Hindlimb muscle (tissue), 1 donor: ENCODE results near the gene TIAM2. TPM values are rescaled to one million over a fixed set of nuclear protein-coding genes. Genes with fewer than 3 reads are reported as not detected.
"Not testable (repeated sequence)": the region's sequence is repeated elsewhere in the genome, so short reads cannot be mapped to it uniquely, and the experiment has no call there.

ENCODE experiments used
- DNase-seq: peaks from one replicate; pipeline ENCODE4 v3.0.0-alpha.2; 2013
- polyA plus RNA-seq: library from polyadenylated mRNA; unstranded; fragments of 120-200 nt; gene quantifications from one replicate; pipeline ENCODE4 v1.2.1, GENCODE V29; 2013; ENCODE audit not compliant: insufficient read length

TIAM2 gene
- 13.6 TPM for polyA plus RNA-seq

DNA sequence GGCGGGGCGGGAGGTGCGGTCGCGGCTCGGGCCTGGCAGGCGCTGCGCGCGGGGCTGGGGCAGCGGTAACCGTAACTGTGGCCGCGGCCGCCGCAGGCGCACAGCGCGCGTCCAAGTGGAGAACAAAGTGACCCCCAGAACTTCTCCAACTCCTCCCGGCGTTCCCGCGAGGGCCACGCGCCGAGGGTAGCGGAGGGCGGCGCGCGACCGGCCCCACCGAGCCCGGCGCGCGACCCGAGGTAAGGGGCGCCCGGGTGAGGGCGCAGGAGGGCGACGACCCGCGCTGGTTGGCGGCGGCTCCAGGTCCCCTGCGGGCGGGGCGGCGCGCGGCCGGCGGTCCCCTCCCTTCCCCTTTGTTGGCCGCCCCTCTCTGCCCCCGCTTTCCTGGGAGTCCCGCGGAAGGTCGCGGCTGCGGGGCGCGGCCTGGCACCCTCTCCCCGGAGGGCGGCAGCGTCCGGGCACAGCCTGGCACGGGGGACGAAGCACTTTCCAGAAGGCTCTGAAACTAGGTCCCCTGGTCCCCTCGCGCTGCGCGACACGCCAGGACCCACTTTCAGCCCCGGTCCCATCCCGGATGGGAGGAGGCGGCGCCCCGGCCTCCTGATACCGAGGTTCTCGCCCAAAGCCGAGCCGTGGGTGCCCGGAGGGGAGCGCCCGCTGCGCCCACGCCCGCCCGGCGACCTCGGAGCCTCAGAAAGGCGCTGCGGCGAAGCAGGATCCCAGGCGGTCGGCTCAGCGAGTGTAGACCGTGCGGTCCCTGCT is at the start of gene TIAM2:
Gene TIAM2, plus strand, starts transcription at position 62 of the 762 bp plus-strand sequence. CDS start 133,909 bp downstream, outside the sequence.
- no peak for DNase-seq

DNA sequence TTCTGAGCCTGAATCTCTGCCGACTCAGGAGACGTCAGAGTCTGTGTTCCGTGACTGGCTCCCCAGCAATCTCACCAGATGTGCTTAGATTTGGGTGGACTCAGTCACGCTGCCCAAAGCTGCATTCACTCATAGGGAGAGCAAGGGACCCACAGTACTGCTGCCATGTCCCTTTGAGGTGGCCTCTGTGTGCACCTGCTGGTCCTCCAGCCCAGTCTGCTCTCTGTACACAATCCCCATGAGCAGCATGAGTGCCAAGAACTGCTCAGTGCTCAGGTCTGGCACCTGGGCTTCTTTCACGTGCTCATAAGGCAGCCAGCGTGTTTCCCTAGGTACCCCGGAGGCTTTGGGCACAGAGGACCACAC is 44.2 kb upstream of the TIAM2 start:
- DNase-seq, result no peak

DNA sequence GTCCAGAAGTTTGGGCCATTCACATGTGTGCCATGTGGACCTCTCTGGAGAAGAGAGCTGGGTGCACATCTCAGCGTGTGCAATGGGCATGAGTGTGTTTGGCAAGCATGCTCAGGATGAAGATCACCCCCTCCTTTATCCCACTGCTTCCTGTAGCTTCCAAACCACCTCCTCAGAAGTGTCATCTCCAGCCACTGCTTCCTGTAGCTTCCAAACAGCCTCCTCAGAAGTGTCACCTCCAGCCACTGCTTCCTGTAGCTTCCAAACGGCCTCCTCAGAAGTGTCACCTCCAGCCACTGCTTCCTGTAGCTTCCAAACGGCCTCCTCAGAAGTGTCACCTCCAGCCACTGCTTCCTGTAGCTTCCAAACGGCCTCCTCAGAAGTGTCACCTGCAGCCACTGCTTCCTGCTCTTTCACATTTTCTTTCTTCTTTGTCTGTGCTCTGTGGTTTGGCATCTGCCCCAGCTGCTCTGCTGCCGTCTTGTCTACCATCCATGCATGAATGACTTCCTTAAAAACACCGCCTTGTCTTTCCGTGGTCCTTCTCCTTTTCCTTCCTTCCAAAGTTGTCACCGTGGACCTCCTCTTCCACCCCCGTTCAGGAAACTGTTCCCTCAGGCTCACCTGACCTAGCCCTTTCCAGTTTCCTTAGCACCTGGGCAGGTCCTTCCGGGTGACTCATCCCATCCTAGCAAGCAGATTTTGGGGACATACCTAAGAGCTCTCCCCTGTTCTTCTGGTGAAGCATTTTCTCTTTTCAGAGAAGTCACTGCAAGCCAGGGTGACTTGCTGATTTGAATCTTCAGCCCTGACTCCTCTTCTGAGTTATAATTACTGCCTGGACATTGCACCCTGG is 43.5 kb upstream of the TIAM2 start:
- no peak for DNase-seq

- no peak for DNase-seq
Measured at GRCh38 chr6:154953644-154954043, 41.5 kb upstream of the TIAM2 start.

GRCh38 chr6:154954347-154954746 is 40.8 kb upstream of the TIAM2 start:
- no peak for DNase-seq

- DNase-seq, result no peak
Measured at GRCh38 chr6:154956771-154957522, 38.2 kb upstream of the TIAM2 start.

DNA sequence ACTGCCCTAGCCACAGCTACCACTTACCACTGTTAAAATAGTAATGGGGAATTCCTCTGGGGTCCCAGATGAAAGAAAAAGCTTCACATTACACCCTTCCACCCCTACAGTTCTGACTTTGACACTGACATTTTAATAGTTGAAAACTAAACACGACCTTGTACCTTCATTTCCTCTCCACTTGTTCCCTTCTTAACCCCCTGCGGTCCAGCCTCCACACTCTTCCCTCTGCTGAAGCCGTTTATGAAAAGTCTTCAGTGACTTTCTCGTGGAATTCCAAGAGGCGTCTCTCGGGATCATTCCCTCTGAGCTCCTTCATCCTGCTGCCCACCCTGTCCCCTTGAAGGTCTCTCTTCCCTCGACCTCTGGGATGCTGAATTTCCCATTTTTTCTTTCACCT is 36.6 kb upstream of the TIAM2 start:
- DNase-seq, result no peak

GRCh38 chr6:154960299-154960843 is 34.7 kb upstream of the TIAM2 start:
- DNase-seq, result no peak

- DNase-seq, result no peak
Measured at GRCh38 chr6:154960854-154961530, 34.1 kb upstream of the TIAM2 start.

DNA sequence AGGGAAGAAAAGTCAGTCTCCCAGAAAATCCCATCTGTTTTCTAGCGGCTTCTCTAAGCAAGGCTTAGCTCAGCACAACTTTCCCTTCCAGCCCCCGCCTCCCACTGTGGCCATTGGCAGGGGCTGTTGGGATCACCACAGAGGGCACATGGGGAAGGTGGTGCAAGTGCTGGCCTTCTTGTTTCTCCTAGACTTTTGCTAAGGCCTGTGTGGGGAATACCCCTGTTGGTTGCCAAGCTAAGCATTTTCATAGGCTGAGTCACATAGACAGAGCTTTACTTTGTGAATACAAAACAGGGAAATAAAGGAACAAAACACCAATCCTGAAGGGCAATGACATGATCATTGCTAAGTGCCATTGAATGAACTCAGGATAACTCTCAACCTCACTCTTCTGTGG is 32.4 kb upstream of the TIAM2 start:
- DNase-seq, result no peak

DNA sequence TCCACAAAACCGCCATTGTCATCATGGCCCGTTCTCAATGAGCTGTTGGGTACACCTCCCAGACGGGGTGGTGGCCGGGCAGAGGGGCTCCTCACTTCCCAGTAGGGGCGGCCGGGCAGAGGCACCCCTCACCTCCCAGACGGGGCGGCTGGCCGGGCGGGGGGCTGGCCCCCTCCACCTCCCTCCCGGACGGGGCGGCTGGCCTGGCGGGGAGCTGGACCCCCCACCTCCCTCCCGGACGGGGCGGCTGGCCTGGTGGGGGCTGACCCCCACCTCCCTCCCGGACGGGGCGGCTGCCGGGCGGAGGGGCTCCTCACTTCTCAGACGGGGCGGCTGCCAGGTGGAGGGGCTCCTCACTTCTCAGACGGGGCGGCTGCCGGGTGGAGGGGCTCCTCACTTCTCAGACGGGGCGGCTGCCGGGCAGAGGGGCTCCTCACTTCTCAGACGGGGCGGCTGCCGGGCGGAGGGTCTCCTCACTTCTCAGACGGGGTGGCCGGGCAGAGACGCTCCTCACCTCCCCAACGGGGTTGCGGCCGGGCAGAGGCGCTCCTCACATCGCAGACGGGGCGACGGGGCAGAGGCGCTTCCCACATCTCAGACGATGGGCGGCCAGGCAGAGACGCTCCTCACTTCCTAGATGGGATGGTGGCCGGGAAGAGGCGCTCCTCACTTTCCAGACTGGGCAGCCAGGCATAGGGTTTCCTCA is 28.9 kb upstream of the TIAM2 start:
- not testable (repeated sequence) for DNase-seq

DNA sequence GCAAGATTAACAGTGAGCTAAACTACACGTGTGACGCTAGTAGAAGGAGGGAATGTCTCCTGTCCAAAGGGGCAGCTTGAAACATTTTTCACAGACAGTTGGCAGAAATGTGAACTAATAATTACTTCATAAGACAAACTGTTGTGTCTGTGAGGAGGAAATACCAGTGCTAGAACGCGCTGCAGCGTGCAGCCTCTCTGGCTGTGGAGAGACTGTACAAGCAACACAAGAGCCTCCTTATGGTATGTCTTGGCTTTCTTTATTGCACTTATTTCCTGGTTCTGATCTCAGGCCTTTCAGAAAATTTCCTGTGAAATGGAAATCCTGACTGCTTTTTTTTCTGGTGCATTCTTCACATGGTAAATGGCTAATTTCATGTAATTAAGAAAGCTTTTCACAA is 25.3 kb upstream of the TIAM2 start:
- no peak for DNase-seq

DNA sequence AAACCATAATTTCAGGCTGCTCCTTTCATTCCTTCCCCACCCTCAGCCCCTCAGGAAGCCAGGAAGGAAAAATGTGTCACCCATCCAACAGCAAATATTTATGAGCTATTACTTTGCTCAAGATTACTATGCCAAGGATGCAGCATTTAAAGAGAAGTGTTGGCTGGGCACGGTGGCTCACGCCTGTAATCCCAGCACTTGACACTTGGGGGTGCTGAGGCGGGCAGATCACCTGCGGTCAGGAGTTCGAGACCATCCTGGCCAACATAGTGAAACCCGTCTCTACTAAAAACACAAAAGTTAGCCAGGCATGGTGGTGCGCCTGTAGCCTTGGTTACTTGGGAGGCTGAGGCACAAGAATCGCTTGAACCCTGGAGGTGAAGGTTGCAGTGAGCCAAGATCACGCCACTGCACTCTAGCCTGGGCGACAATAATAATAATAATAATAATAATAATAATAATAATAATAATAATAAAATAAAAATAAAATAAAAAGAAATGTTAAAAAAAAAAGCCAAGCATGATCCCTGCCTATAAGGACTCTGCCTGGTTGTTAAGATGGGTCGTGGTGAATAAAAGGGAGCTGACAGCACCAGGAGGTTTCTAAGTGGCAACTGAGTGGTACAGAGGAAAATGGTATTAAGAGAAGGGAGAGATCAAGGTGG is 20.5 kb upstream of the TIAM2 start:
- no peak for DNase-seq

DNA sequence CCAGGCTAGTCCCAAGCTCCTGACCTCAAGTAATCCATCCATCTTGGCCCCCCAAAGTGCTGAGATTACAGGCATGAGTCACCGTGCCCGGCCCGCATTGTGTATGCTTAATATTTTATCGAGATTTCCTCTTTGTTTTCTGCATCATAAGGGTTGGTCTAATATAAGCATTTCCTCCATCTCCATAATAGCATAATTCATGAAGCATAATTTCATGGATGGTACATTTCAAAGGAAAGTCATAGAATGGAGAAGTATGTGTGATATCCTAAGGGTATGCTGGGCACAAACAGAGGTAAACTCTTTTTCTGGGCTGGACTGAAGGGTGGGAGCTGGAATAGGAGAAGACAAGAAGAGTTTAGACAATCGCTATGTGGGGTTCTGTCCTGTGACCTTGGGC is 17.5 kb upstream of the TIAM2 start:
- no peak for DNase-seq

- no peak for DNase-seq
Measured at GRCh38 chr6:154980273-154981078, 14.6 kb upstream of the TIAM2 start.

GRCh38 chr6:154981079-154981870 is 13.8 kb upstream of the TIAM2 start:
- DNase-seq, result no peak

- DNase-seq, result no peak
Measured at GRCh38 chr6:154984146-154984545, 11.0 kb upstream of the TIAM2 start.

DNA sequence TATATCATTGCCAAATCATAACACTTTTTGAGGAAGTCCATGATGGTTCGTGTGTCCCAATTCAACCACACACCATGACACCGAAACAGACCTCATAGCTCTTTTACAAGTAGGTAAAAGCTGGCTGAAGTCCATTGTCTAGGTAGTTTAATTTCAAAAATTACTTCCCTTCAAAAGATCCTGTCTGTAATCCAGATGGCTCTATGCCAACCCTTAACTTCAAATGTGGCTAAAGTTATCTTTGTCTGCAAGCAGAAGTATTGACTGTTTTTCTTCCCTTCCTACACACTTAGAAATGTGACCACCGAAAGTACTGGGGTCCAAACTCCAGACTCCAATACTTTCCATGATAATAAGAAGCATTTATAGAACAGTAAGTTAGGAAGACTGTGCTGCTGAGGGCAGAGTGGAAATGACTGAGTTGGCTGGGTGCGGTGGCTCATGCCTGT is 8.3 kb upstream of the TIAM2 start:
- DNase-seq, result no peak

DNA sequence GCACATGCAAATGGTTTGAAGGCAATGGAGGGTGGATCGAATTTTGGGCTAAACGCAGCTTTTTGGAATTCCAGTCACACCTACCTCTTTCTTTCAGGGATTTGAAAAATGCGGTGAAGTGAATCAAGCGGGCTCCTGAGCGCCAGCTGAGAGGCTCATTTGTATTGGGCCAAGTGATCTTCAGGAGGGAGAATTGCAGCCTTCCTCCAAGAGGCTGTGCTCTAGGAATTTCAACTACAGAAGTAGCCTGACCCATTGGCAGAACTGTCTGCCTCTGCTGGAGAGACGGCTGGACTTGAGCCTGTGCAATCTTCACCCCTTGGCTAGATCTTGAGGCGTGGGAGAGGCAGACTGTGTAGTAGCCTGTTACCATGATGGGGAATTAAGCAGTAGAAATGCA is 5.7 kb upstream of the TIAM2 start:
- no peak for DNase-seq
